GM23338 (cell line): ENCODE data around the gene ELOVL6. TPM values are rescaled to one million over a fixed set of nuclear protein-coding genes. Genes with fewer than 3 reads are reported as not detected.

Experiments used
- ATAC-seq: fragments of 200-7000 bp; cut with Tn5 transposase; 3 replicates; pipeline ENCODE4 v1.9.1; 2020
- DNase-seq: peaks from one replicate; pipeline ENCODE4 v3.0.0-alpha.2; 2015; ENCODE audit warnings: low spot score
- H2AFZ ChIP-seq: fragments of 200-600 bp; sonication (generic); 2 replicates; pipeline ENCODE4 v1.8.0; 2016; ENCODE audit warnings: antibody characterized with exemption, mild to moderate bottlenecking, moderate library complexity
- H3F3A ChIP-seq: fragments of 200-600 bp; sonication (generic); replicated peaks from 2 replicates; pipeline ENCODE4 v1.8.0; 2017; ENCODE audit warnings: antibody characterized with exemption, mixed run types, low read depth
- H3K27ac ChIP-seq: fragments of 200-600 bp; sonication (generic); 2 replicates; pipeline ENCODE4 v1.6.1; 2016; ENCODE audit warnings: low read depth
- H3K27me3 ChIP-seq: fragments of 200-600 bp; sonication (generic); 2 replicates; pipeline ENCODE4 v1.8.0; 2016; ENCODE audit warnings: mild to moderate bottlenecking, mixed run types, moderate library complexity; ENCODE audit not compliant: insufficient read depth
- H3K36me3 ChIP-seq: fragments of 200-600 bp; sonication (generic); 2 replicates; pipeline ENCODE4 v1.8.0; 2016; ENCODE audit warnings: mild to moderate bottlenecking; ENCODE audit not compliant: insufficient read depth
- H3K4me1 ChIP-seq: fragments of 200-600 bp; sonication (generic); 2 replicates; pipeline ENCODE4 v1.8.0; 2016; ENCODE audit warnings: mild to moderate bottlenecking, moderate library complexity; ENCODE audit not compliant: insufficient read depth
- H3K4me2 ChIP-seq: fragments of 200-600 bp; sonication (generic); 2 replicates; pipeline ENCODE4 v1.7.1; 2017; ENCODE audit warnings: mixed run types
- H3K4me3 ChIP-seq: fragments of 200-600 bp; sonication (generic); 2 replicates; pipeline ENCODE4 v1.6.1; 2016; ENCODE audit warnings: mixed run types
- H3K79me2 ChIP-seq: fragments of 200-600 bp; sonication (generic); replicated peaks from 2 replicates; pipeline ENCODE4 v1.8.0; 2017; ENCODE audit warnings: mild to moderate bottlenecking; ENCODE audit not compliant: insufficient read depth
- H3K9me2 ChIP-seq: fragments of 200-600 bp; sonication (generic); 2 replicates; pipeline ENCODE4 v1.8.0; 2017; ENCODE audit not compliant: insufficient read depth
- H4K20me1 ChIP-seq: fragments of 200-600 bp; sonication (generic); replicated peaks from 2 replicates; pipeline ENCODE4 v1.8.0; 2017; ENCODE audit warnings: mild to moderate bottlenecking; ENCODE audit not compliant: insufficient read depth
- H3K27ac Mint-ChIP-seq: 2 replicates; pipeline ENCODE4 v1.8.0; 2020; ENCODE audit warnings: inconsistent platforms, mild to moderate bottlenecking, moderate library complexity, mixed read lengths
- H3K27me3 Mint-ChIP-seq: 3 replicates; pipeline ENCODE4 v1.8.0; 2022; ENCODE audit warnings: low read depth, mild to moderate bottlenecking, moderate library complexity, mixed read lengths, inconsistent platforms; ENCODE audit not compliant: insufficient read depth, poor library complexity
- H3K36me3 Mint-ChIP-seq: 3 replicates; pipeline ENCODE4 v1.8.0; 2021; ENCODE audit warnings: low read depth, mild to moderate bottlenecking, inconsistent platforms, moderate library complexity, mixed read lengths
- H3K4me1 Mint-ChIP-seq: 3 replicates; pipeline ENCODE4 v1.8.0; 2020; ENCODE audit warnings: mild to moderate bottlenecking, inconsistent platforms, mixed read lengths
- H3K4me3 Mint-ChIP-seq: 3 replicates; pipeline ENCODE4 v1.8.0; 2021; ENCODE audit warnings: moderate library complexity, mild to moderate bottlenecking, inconsistent platforms, mixed read lengths
- H3K9me3 Mint-ChIP-seq: 3 replicates; pipeline ENCODE4 v1.8.0; 2020; ENCODE audit warnings: moderate library complexity, mild to moderate bottlenecking, inconsistent platforms, mixed read lengths
- CREB1 ChIP-seq: fragments of 250-450 bp; sonication (Bioruptor Pico); IDR thresholded peaks from 2 replicates; pipeline ENCODE4 v1.5.0; 2020; ENCODE audit warnings: low read depth, mild to moderate bottlenecking, moderate library complexity
- CTCF ChIP-seq, 2 experiments: fragments of 200-600 bp in 1 of 2; sonication (generic) in 1 of 2; conservative IDR thresholded peaks; 2 replicates each; pipeline versions ENCODE4 v1.5.1 to v1.6.1; 2016 to 2017; ENCODE audit warnings: antibody characterized with exemption in 2 of 2, low read depth in 2 of 2, mild to moderate bottlenecking in 2 of 2, moderate library complexity in 1 of 2
- ETS1 ChIP-seq: IDR thresholded peaks from 2 replicates; pipeline ENCODE4 v1.6.1; 2016; ENCODE audit warnings: antibody characterized with exemption
- EZH2 ChIP-seq: fragments of 200-600 bp; sonication (generic); IDR thresholded peaks from one replicate; pipeline ENCODE4 v1.8.0; 2017; ENCODE audit warnings: antibody characterized with exemption, mild to moderate bottlenecking, low read depth; ENCODE audit not compliant: unreplicated experiment
- EZH2phosphoT487 ChIP-seq: fragments of 200-600 bp; sonication (generic); IDR thresholded peaks from one replicate; pipeline ENCODE4 v1.8.1; 2018; ENCODE audit warnings: antibody characterized with exemption; ENCODE audit not compliant: unreplicated experiment
- JUNB ChIP-seq: IDR thresholded peaks from one replicate; pipeline ENCODE4 v1.6.1; 2016; ENCODE audit warnings: antibody characterized with exemption; ENCODE audit not compliant: unreplicated experiment
- NANOG ChIP-seq: IDR thresholded peaks from 2 replicates; pipeline ENCODE4 v1.6.1; 2016; ENCODE audit warnings: antibody characterized with exemption, borderline replicate concordance
- POLR2AphosphoS5 ChIP-seq: IDR thresholded peaks from 2 replicates; pipeline ENCODE4 v1.6.1; 2016; ENCODE audit warnings: antibody characterized with exemption, low read depth
- ZNF114 ChIP-seq: fragments of 250-450 bp; sonication (Bioruptor Pico); IDR thresholded peaks from 2 replicates; pipeline ENCODE4 v1.5.0; 2020; ENCODE audit warnings: mild to moderate bottlenecking, moderate library complexity
- ZNF331 ChIP-seq: fragments of 250-450 bp; sonication (Bioruptor Pico); IDR thresholded peaks from 2 replicates; pipeline ENCODE4 v1.5.0; 2020; ENCODE audit warnings: low read depth, mild to moderate bottlenecking, moderate library complexity
- polyA plus RNA-seq: library from polyadenylated mRNA; unstranded; fragments of >200 nt; fragmentation: Nextera tagmentation; extraction: Ambion mirVana; gene quantifications from 2 replicates; pipeline ENCODE4 v1.2.1, GENCODE V29; 2016
- total RNA-seq: library from RNA; depleted of rRNA; stranded (reverse); fragments of >200 nt; shearing (Covaris generic); gene quantifications from 2 replicates; pipeline ENCODE4 v1.2.3, GENCODE V29; 2014
- TF ChIP-seq, protein P1 (sequence below): IDR thresholded peaks from one replicate; pipeline ENCODE4 v1.6.1; 2018; ENCODE audit warnings: antibody characterized with exemption; ENCODE audit not compliant: unreplicated experiment
- TF ChIP-seq, protein P2 (sequence below): fragments of 250-450 bp; sonication (Bioruptor Pico); IDR thresholded peaks from 2 replicates; pipeline ENCODE4 v1.5.0; 2020; ENCODE audit warnings: mild to moderate bottlenecking, moderate library complexity

Gene ELOVL6
- total and polyA plus RNA-seq, 2 experiments from 2014 or later, result 82.7 to 89.5 TPM

GRCh38 chr4:110009550-110009949 is 188.9 kb downstream of the ELOVL6 start (continued):
- TF ChIP-seq CTCF (conservative IDR thresholded peaks at IDR 0.05; ENCODE audit: low read depth in 2 of 2), result no peak
- no peak for TF ChIP-seq ZNF114
- no peak for TF ChIP-seq NANOG
- no peak for TF ChIP-seq JUNB
- no peak for TF ChIP-seq EZH2
- TF ChIP-seq, protein P1, sequence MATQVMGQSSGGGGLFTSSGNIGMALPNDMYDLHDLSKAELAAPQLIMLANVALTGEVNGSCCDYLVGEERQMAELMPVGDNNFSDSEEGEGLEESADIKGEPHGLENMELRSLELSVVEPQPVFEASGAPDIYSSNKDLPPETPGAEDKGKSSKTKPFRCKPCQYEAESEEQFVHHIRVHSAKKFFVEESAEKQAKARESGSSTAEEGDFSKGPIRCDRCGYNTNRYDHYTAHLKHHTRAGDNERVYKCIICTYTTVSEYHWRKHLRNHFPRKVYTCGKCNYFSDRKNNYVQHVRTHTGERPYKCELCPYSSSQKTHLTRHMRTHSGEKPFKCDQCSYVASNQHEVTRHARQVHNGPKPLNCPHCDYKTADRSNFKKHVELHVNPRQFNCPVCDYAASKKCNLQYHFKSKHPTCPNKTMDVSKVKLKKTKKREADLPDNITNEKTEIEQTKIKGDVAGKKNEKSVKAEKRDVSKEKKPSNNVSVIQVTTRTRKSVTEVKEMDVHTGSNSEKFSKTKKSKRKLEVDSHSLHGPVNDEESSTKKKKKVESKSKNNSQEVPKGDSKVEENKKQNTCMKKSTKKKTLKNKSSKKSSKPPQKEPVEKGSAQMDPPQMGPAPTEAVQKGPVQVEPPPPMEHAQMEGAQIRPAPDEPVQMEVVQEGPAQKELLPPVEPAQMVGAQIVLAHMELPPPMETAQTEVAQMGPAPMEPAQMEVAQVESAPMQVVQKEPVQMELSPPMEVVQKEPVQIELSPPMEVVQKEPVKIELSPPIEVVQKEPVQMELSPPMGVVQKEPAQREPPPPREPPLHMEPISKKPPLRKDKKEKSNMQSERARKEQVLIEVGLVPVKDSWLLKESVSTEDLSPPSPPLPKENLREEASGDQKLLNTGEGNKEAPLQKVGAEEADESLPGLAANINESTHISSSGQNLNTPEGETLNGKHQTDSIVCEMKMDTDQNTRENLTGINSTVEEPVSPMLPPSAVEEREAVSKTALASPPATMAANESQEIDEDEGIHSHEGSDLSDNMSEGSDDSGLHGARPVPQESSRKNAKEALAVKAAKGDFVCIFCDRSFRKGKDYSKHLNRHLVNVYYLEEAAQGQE, result no peak
- no peak for TF ChIP-seq CREB1 (CRISPR knock-in tag)
- no peak for TF ChIP-seq ETS1
- TF ChIP-seq POLR2AphosphoS5, result no peak
- TF ChIP-seq EZH2phosphoT487, result no peak

- no peak overlapping the region for H3K4me3 ChIP-seq
- H3K27me3 ChIP-seq, result no peaks in the 10 kb centered on the region
- H4K20me1 ChIP-seq, result no peaks in the 10 kb centered on the region
- Mint-ChIP-seq H3K27ac (no peak overlapping the region), H3K27me3 (peaks cover 2% of the 10 kb centered on the region), H3K4me3 (no peak overlapping the region), H3K9me3 (no peaks in the 10 kb centered on the region), H3K4me1 (peaks cover 8% of the 10 kb centered on the region), H3K36me3 (no peaks in the 10 kb centered on the region)
- H3K4me2 ChIP-seq, result no peak overlapping the region
- no peaks in the 10 kb centered on the region for H3K4me1 ChIP-seq
- no peaks in the 10 kb centered on the region for H3K79me2 ChIP-seq
- H3K9me2 ChIP-seq, result no peaks in the 10 kb centered on the region
- no peak overlapping the region for H3K27ac ChIP-seq
- ATAC-seq (no peak), DNase-seq (no peak)
- H3F3A ChIP-seq, result no peaks in the 10 kb centered on the region
- no peaks in the 10 kb centered on the region for H3K36me3 ChIP-seq
- H2AFZ ChIP-seq, result no peak overlapping the region
- TF ChIP-seq ZNF331 (CRISPR knock-in tag) (no peak), NANOG (no peak), POLR2AphosphoS5 (no peak)
- TF ChIP-seq, protein P2, sequence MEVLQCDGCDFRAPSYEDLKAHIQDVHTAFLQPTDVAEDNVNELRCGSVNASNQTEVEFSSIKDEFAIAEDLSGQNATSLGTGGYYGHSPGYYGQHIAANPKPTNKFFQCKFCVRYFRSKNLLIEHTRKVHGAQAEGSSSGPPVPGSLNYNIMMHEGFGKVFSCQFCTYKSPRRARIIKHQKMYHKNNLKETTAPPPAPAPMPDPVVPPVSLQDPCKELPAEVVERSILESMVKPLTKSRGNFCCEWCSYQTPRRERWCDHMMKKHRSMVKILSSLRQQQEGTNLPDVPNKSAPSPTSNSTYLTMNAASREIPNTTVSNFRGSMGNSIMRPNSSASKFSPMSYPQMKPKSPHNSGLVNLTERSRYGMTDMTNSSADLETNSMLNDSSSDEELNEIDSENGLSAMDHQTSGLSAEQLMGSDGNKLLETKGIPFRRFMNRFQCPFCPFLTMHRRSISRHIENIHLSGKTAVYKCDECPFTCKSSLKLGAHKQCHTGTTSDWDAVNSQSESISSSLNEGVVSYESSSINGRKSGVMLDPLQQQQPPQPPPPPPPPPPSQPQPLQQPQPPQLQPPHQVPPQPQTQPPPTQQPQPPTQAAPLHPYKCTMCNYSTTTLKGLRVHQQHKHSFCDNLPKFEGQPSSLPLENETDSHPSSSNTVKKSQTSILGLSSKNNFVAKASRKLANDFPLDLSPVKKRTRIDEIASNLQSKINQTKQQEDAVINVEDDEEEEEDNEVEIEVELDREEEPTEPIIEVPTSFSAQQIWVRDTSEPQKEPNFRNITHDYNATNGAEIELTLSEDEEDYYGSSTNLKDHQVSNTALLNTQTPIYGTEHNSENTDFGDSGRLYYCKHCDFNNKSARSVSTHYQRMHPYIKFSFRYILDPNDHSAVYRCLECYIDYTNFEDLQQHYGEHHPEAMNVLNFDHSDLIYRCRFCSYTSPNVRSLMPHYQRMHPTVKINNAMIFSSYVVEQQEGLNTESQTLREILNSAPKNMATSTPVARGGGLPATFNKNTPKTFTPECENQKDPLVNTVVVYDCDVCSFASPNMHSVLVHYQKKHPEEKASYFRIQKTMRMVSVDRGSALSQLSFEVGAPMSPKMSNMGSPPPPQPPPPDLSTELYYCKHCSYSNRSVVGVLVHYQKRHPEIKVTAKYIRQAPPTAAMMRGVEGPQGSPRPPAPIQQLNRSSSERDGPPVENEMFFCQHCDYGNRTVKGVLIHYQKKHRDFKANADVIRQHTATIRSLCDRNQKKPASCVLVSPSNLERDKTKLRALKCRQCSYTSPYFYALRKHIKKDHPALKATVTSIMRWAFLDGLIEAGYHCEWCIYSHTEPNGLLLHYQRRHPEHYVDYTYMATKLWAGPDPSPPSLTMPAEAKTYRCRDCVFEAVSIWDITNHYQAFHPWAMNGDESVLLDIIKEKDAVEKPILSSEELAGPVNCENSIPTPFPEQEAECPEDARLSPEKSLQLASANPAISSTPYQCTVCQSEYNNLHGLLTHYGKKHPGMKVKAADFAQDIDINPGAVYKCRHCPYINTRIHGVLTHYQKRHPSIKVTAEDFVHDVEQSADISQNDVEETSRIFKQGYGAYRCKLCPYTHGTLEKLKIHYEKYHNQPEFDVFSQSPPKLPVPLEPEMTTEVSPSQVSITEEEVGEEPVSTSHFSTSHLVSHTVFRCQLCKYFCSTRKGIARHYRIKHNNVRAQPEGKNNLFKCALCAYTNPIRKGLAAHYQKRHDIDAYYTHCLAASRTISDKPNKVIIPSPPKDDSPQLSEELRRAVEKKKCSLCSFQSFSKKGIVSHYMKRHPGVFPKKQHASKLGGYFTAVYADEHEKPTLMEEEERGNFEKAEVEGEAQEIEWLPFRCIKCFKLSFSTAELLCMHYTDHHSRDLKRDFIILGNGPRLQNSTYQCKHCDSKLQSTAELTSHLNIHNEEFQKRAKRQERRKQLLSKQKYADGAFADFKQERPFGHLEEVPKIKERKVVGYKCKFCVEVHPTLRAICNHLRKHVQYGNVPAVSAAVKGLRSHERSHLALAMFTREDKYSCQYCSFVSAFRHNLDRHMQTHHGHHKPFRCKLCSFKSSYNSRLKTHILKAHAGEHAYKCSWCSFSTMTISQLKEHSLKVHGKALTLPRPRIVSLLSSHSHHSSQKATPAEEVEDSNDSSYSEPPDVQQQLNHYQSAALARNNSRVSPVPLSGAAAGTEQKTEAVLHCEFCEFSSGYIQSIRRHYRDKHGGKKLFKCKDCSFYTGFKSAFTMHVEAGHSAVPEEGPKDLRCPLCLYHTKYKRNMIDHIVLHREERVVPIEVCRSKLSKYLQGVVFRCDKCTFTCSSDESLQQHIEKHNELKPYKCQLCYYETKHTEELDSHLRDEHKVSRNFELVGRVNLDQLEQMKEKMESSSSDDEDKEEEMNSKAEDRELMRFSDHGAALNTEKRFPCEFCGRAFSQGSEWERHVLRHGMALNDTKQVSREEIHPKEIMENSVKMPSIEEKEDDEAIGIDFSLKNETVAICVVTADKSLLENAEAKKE (CRISPR knock-in tag), result no peak
Measured at GRCh38 chr4:110008540-110008939, 189.9 kb downstream of the ELOVL6 start.
